ENCODE data around the gene MON2.

- TF ChIP-seq CTCF (IDR thresholded peaks at IDR 0.05) (no peak), POLR2A (IDR thresholded peaks at IDR 0.05) (no peak)
These were observed 139.4 kb downstream of the MON2 start for GRCh38 chr12:62605981-62606380.
